SHP77 treated with DMSO at 0.1 percent for 48 hours (cell line): ENCODE measurements around the gene DECR2.
"Not testable (repeated sequence)": the region's sequence is repeated elsewhere in the genome, so short reads cannot be mapped to it uniquely, and the experiment has no call there.

ENCODE experiments used
- DNase-seq: peaks from one replicate; lab custom pipeline; 2025; lab: John Stamatoyannopoulos, UW

DECR2 gene

GRCh38 chr16:401468-402348 is at the start of gene DECR2:
Gene DECR2 (plus strand): TSS chr16:401885. CDS start chr16:401964, 79 bp downstream.
- DNase-seq = peak; percentile 49

GRCh38 chr16:352547-353403 is 48.9 kb upstream of the DECR2 start, which contains the start of gene AXIN1:
Gene AXIN1 (minus strand): TSS chr16:352723. CDS start chr16:347025, 5,698 bp downstream.
- DNase-seq = peak; percentile 97

GRCh38 chr16:353404-354290 is 48.0 kb upstream of the DECR2 start:
- DNase-seq = no peak

GRCh38 chr16:354291-354881 is 47.3 kb upstream of the DECR2 start:
- DNase-seq = no peak

- no peak for DNase-seq
These were observed 46.7 kb upstream of the DECR2 start for GRCh38 chr16:354971-355461.

- no peak for DNase-seq
These were observed 44.9 kb upstream of the DECR2 start for GRCh38 chr16:356741-357140.

- no peak for DNase-seq
These were observed 42.5 kb upstream of the DECR2 start for GRCh38 chr16:359067-359763.

GRCh38 chr16:359871-360697 is 41.6 kb upstream of the DECR2 start:
- DNase-seq = no peak

GRCh38 chr16:360698-361336 is 40.9 kb upstream of the DECR2 start:
- DNase-seq = no peak

GRCh38 chr16:361341-361871 is 40.3 kb upstream of the DECR2 start:
- DNase-seq = no peak

GRCh38 chr16:361872-362701 is 39.6 kb upstream of the DECR2 start:
- peak; percentile 54 for DNase-seq

- DNase-seq = not testable (repeated sequence)
These were observed 39.0 kb upstream of the DECR2 start for GRCh38 chr16:362702-362999.

- no peak for DNase-seq
These were observed 38.4 kb upstream of the DECR2 start for GRCh38 chr16:363110-363765.

GRCh38 chr16:363766-364490 is 37.8 kb upstream of the DECR2 start:
- no peak for DNase-seq

GRCh38 chr16:364595-365491 is 36.8 kb upstream of the DECR2 start:
- DNase-seq = no peak

GRCh38 chr16:366476-366875 is 35.2 kb upstream of the DECR2 start:
- DNase-seq = no peak
